M059J (cell line): ENCODE results near the gene STAT4. TPM values are rescaled to one million over a fixed set of nuclear protein-coding genes. Genes with fewer than 3 reads are reported as not detected.
A peak's percentile ranks its signal among the peaks of the same experiment; 100 is the strongest.

ENCODE experiments used
- DNase-seq: peaks from one replicate; pipeline ENCODE4 v3.0.0-alpha.2; 2012; ENCODE audit warnings: low read depth
- total RNA-seq: library from RNA; depleted of rRNA; stranded (reverse); fragments of >200 nt; shearing (Covaris generic); gene quantifications from 2 replicates; pipeline ENCODE4 v1.2.3, GENCODE V29; 2014

Gene STAT4
- total RNA-seq, 1 experiment from 2014 or later = 0.37 TPM

GRCh38 chr2:191176305-191176704 lies 25.5 kb upstream of the STAT4 start:
- no peak for DNase-seq

GRCh38 chr2:191174442-191174841 lies 23.6 kb upstream of the STAT4 start:
- no peak for DNase-seq

- DNase-seq = no peak
Measured at GRCh38 chr2:191173206-191173605, 22.4 kb upstream of the STAT4 start.

- DNase-seq = peak; percentile 92
Measured at GRCh38 chr2:191171708-191172355, 21.0 kb upstream of the STAT4 start.

- DNase-seq = no peak
Measured at GRCh38 chr2:191171286-191171685, 20.5 kb upstream of the STAT4 start.

- peak; percentile 27 for DNase-seq
Measured at GRCh38 chr2:191170773-191171172, 20.0 kb upstream of the STAT4 start.

- DNase-seq = peak; percentile 56
Measured at GRCh38 chr2:191170301-191170636, 19.5 kb upstream of the STAT4 start.

- no peak for DNase-seq
Measured at GRCh38 chr2:191169456-191170300, 18.9 kb upstream of the STAT4 start.

- peak; percentile 88 for DNase-seq
Measured at GRCh38 chr2:191167766-191168165, 17.0 kb upstream of the STAT4 start.

GRCh38 chr2:191166756-191167445 lies 16.1 kb upstream of the STAT4 start:
- DNase-seq = peak; percentile 49

GRCh38 chr2:191166111-191166755 lies 15.4 kb upstream of the STAT4 start:
- DNase-seq = peak; percentile 76

GRCh38 chr2:191165176-191165643 lies 14.4 kb upstream of the STAT4 start:
- DNase-seq = peak; percentile 61

- no peak for DNase-seq
Measured at GRCh38 chr2:191158747-191159146, 8.0 kb upstream of the STAT4 start.

GRCh38 chr2:191158193-191158592 lies 7.4 kb upstream of the STAT4 start:
- no peak for DNase-seq

- peak; percentile 39 for DNase-seq
Measured at GRCh38 chr2:191155608-191156071, 4.8 kb upstream of the STAT4 start.

GRCh38 chr2:191153716-191154115 lies 2.9 kb upstream of the STAT4 start:
- DNase-seq = no peak

GRCh38 chr2:191152482-191153240 lies 1.9 kb upstream of the STAT4 start:
- DNase-seq = peak; percentile 32

- no peak for DNase-seq
Measured at GRCh38 chr2:191151331-191151730, 537 bp upstream of the STAT4 start.

- peak; percentile 15 for DNase-seq
Measured at GRCh38 chr2:191150230-191150599, 579 bp downstream of the STAT4 start.

GRCh38 chr2:191149391-191149790 lies 1.4 kb downstream of the STAT4 start:
- DNase-seq = no peak

- no peak for DNase-seq
Measured at GRCh38 chr2:191148791-191149190, 2.0 kb downstream of the STAT4 start.
